ENCODE data around the gene CNTNAP4.

DNA sequence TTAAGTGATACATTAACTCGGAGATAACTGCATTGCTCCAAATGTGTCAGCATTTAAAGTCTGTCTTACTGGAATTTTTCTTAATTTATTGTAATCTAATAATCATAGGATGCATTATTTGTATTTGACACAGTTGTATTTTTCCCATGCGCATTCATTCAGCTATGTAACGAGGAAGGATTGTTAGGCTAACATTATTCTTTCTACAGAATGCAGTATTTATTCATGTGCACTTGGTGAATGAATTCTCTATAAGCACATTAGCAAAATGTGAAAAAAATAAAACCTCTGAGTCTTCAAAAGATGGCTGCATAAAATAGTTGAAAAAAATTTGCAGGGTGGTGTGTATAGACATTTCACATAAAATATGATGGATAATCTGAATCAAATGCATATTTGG lies 168.6 kb downstream of the CNTNAP4 start:
- TF ChIP-seq POLR2A (IDR thresholded peaks at IDR 0.05), result no peak
- TF ChIP-seq, protein P1, sequence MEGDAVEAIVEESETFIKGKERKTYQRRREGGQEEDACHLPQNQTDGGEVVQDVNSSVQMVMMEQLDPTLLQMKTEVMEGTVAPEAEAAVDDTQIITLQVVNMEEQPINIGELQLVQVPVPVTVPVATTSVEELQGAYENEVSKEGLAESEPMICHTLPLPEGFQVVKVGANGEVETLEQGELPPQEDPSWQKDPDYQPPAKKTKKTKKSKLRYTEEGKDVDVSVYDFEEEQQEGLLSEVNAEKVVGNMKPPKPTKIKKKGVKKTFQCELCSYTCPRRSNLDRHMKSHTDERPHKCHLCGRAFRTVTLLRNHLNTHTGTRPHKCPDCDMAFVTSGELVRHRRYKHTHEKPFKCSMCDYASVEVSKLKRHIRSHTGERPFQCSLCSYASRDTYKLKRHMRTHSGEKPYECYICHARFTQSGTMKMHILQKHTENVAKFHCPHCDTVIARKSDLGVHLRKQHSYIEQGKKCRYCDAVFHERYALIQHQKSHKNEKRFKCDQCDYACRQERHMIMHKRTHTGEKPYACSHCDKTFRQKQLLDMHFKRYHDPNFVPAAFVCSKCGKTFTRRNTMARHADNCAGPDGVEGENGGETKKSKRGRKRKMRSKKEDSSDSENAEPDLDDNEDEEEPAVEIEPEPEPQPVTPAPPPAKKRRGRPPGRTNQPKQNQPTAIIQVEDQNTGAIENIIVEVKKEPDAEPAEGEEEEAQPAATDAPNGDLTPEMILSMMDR (IDR thresholded peaks at IDR 0.05), result no peak
- TF ChIP-seq POLR2AphosphoS5 (IDR thresholded peaks at IDR 0.05), result no peak
- TF ChIP-seq EP300 (IDR thresholded peaks at IDR 0.05; ENCODE audit: low read depth), result no peak
